HG02852 (cell line): ENCODE results near the gene WDR64.
A peak's percentile ranks its signal among the peaks of the same experiment; 100 is the strongest.

Source experiments
- ATAC-seq: cut with Tn5 transposase; IDR thresholded peaks from one replicate; pipeline ENCODE4 v1.9.1; 2021; ENCODE audit warnings: mild to moderate bottlenecking, moderate library complexity; ENCODE audit not compliant: unreplicated experiment

The WDR64 gene

GRCh38 chr1:241652012-241652411 is at the start of gene WDR64:
WDR64 (plus strand) TSS chr1:241652281; CDS start chr1:241652485, 204 bp downstream.
- ATAC-seq, result no peak

- no peak for ATAC-seq
Observed at GRCh38 chr1:241603731-241604245, 48.3 kb upstream of the WDR64 start.

- no peak for ATAC-seq
Observed at GRCh38 chr1:241605146-241605805, 46.8 kb upstream of the WDR64 start.

GRCh38 chr1:241606544-241606943 is 45.5 kb upstream of the WDR64 start:
- no peak for ATAC-seq

GRCh38 chr1:241607497-241607896 is 44.6 kb upstream of the WDR64 start:
- ATAC-seq, result no peak

GRCh38 chr1:241608379-241609033 is 43.6 kb upstream of the WDR64 start:
- peak; percentile 38 for ATAC-seq

GRCh38 chr1:241610056-241610815 is 41.8 kb upstream of the WDR64 start:
- no peak for ATAC-seq

- ATAC-seq, result peak; percentile 83
Observed at GRCh38 chr1:241611063-241611462, 41.0 kb upstream of the WDR64 start.

- no peak for ATAC-seq
Observed at GRCh38 chr1:241611736-241612135, 40.3 kb upstream of the WDR64 start.

GRCh38 chr1:241612533-241613477 is 39.3 kb upstream of the WDR64 start:
- no peak for ATAC-seq

GRCh38 chr1:241614144-241614543 is 37.9 kb upstream of the WDR64 start:
- ATAC-seq, result no peak

- no peak for ATAC-seq
Observed at GRCh38 chr1:241614572-241614971, 37.5 kb upstream of the WDR64 start.

GRCh38 chr1:241615043-241615974 is 36.8 kb upstream of the WDR64 start:
- ATAC-seq, result no peak

GRCh38 chr1:241617426-241617825 is 34.7 kb upstream of the WDR64 start:
- no peak for ATAC-seq

- ATAC-seq, result no peak
Observed at GRCh38 chr1:241622669-241623068, 29.4 kb upstream of the WDR64 start.

- ATAC-seq, result no peak
Observed at GRCh38 chr1:241624935-241625334, 27.1 kb upstream of the WDR64 start.

- peak; percentile 77 for ATAC-seq
Observed at GRCh38 chr1:241627453-241628259, 24.4 kb upstream of the WDR64 start.

GRCh38 chr1:241630005-241630404 is 22.1 kb upstream of the WDR64 start:
- ATAC-seq, result no peak

- ATAC-seq, result no peak
Observed at GRCh38 chr1:241630476-241630875, 21.6 kb upstream of the WDR64 start.
